ENCODE measurements around the gene SH2D4B.

The SH2D4B gene

DNA sequence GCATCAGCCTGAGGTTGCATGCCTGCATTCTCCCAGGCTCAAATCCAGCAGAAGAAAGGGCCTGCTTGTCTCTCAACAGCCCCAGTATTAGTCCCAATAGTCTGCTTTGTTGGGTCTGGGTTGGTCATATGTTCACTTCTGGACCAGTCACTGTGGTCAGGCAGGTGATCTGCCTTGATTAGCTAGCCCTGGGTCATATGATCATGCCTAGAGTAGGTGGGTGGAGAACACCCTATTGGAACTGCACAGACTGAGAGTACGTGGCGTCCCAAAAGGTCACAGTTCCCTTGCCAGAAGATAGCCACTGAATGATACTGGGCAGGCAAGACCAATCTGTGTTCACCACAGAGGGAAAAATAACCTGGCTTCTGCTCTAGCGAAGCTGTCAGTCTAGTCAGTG, 80.1 kb downstream of the SH2D4B start:
- Mint-ChIP-seq H3K4me1 (peaks cover 0 to 5% of the 10 kb centered on the region in 2 donors), H3K36me3 (no peaks in the 10 kb centered on the region), H3K9me3 (peaks cover 0 to 2% of the 10 kb centered on the region in 2 donors), H3K27me3 (no peaks in the 10 kb centered on the region), H3K4me3 (no peak overlapping the region), H3K27ac (no peak overlapping the region)
- ATAC-seq (replicated peaks) (peak in 1 of 2 donors; percentile 33), DNase-seq (no peak)

GRCh38 chr10:80619036-80619435, 81.3 kb downstream of the SH2D4B start:
- no peak overlapping the region for H3K27ac Mint-ChIP-seq
- peaks cover 0 to 5% of the 10 kb centered on the region in 2 donors for H3K4me1 Mint-ChIP-seq
- H3K4me3 Mint-ChIP-seq: no peak overlapping the region
- H3K27me3 Mint-ChIP-seq: no peaks in the 10 kb centered on the region
- no peaks in the 10 kb centered on the region for H3K36me3 Mint-ChIP-seq
- no peaks in the 10 kb centered on the region for H3K9me3 Mint-ChIP-seq
- DNase-seq: no peak
- no peak for ATAC-seq (replicated peaks)

DNA sequence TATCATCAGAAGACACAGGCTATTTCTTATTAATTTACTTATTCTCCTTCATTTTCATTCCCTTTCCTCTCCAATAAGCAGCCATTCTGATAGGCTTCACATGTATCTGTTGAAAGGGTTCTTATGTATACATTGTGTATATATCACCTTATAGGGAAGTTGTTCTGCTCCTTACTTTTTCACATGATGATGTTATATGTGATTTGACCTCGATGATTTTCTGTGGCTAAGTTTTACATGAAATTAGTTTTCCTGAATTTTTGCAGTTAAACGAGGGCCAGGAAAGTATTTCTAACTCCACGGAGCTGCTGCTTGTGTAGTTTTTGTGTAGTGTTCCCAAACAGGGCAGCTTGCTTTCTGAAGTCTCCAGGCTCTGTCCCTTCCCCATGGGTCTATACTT, 84.5 kb downstream of the SH2D4B start:
- ATAC-seq (replicated peaks) (no peak), DNase-seq (no peak)
- peaks cover 0 to 5% of the 10 kb centered on the region in 2 donors for H3K27me3 Mint-ChIP-seq
- no peak overlapping the region for H3K27ac Mint-ChIP-seq
- peaks cover 0 to 5% of the 10 kb centered on the region in 2 donors for H3K36me3 Mint-ChIP-seq
- peaks cover 0 to 5% of the 10 kb centered on the region in 2 donors for H3K9me3 Mint-ChIP-seq
- peaks cover 0 to 5% of the 10 kb centered on the region in 2 donors for H3K4me1 Mint-ChIP-seq
- H3K4me3 Mint-ChIP-seq: no peak overlapping the region

DNA sequence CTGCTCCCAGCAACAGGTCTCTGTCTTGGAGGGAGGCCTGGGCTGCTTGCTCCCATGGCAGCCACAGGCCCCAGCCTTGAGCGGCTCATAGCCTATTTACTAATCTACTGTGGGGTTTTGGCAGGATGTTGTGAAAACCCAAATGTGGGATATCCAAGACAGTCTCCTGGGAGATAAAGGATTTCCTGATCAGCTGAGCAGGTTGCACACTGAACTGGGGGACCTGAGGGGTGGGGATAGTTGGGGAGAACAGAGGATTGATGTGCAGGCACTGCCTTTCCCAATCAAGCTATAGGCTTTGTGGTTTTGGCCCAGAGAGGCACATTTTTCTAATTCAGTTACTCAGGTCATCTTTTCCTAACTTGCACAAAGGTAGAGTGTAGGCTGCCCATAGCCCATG, 92.6 kb downstream of the SH2D4B start:
- H3K4me3 Mint-ChIP-seq: no peak overlapping the region
- H3K27me3 Mint-ChIP-seq: peaks cover 0 to 5% of the 10 kb centered on the region in 2 donors
- no peak for ATAC-seq (replicated peaks)
- no peak for DNase-seq
- H3K27ac Mint-ChIP-seq: no peak overlapping the region
- peaks cover 0 to 5% of the 10 kb centered on the region in 2 donors for H3K36me3 Mint-ChIP-seq
- peaks cover 0 to 5% of the 10 kb centered on the region in 2 donors for H3K9me3 Mint-ChIP-seq
- H3K4me1 Mint-ChIP-seq: no peaks in the 10 kb centered on the region

- Mint-ChIP-seq H3K9me3 (peaks cover 0 to 2% of the 10 kb centered on the region in 2 donors), H3K27me3 (no peaks in the 10 kb centered on the region), H3K4me3 (no peak overlapping the region), H3K27ac (no peak overlapping the region), H3K4me1 (no peaks in the 10 kb centered on the region), H3K36me3 (no peaks in the 10 kb centered on the region)
- DNase-seq: no peak
- ATAC-seq (replicated peaks): no peak
Observed at GRCh38 chr10:80632742-80633141, 95.0 kb downstream of the SH2D4B start.

- H3K4me1 Mint-ChIP-seq: no peaks in the 10 kb centered on the region
- H3K9me3 Mint-ChIP-seq: peaks cover 0 to 2% of the 10 kb centered on the region in 2 donors
- H3K4me3 Mint-ChIP-seq: no peak overlapping the region
- H3K27me3 Mint-ChIP-seq: no peaks in the 10 kb centered on the region
- ATAC-seq (replicated peaks): no peak
- H3K36me3 Mint-ChIP-seq: no peaks in the 10 kb centered on the region
- H3K27ac Mint-ChIP-seq: no peak overlapping the region
- DNase-seq: no peak
Observed at GRCh38 chr10:80633383-80633860, 95.7 kb downstream of the SH2D4B start.

- Mint-ChIP-seq H3K4me3 (no peak overlapping the region), H3K27ac (no peak overlapping the region), H3K27me3 (no peaks in the 10 kb centered on the region), H3K36me3 (no peaks in the 10 kb centered on the region), H3K9me3 (peaks cover 0 to 2% of the 10 kb centered on the region in 2 donors), H3K4me1 (no peaks in the 10 kb centered on the region)
- ATAC-seq (replicated peaks) (no peak), DNase-seq (no peak)
Observed at GRCh38 chr10:80633910-80634309, 96.2 kb downstream of the SH2D4B start.

DNA sequence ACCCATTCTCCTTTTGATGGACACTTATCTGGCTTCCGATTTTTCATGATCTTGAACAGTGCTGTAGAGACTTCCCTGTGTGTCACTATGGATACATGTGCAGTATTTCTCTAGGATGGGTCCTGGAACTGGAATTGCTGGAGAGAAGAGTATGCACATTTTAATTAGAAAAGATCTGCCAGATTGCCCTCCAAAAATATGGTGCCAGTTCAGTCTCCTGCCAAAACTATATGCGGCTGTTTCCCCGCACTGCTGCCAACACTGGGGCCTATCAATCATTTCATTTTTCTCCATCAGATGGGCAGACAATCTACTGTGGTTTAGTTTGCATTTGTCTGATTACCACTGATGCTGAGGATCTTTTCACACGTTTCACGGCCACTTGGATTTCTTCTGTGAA, 105.0 kb downstream of the SH2D4B start:
- no peak for ATAC-seq (replicated peaks)
- no peak overlapping the region for H3K4me3 Mint-ChIP-seq
- H3K9me3 Mint-ChIP-seq: no peaks in the 10 kb centered on the region
- H3K27me3 Mint-ChIP-seq: peaks cover 0 to 3% of the 10 kb centered on the region in 2 donors
- no peaks in the 10 kb centered on the region for H3K4me1 Mint-ChIP-seq
- no peak overlapping the region for H3K27ac Mint-ChIP-seq
- no peak for DNase-seq
- no peaks in the 10 kb centered on the region for H3K36me3 Mint-ChIP-seq

DNA sequence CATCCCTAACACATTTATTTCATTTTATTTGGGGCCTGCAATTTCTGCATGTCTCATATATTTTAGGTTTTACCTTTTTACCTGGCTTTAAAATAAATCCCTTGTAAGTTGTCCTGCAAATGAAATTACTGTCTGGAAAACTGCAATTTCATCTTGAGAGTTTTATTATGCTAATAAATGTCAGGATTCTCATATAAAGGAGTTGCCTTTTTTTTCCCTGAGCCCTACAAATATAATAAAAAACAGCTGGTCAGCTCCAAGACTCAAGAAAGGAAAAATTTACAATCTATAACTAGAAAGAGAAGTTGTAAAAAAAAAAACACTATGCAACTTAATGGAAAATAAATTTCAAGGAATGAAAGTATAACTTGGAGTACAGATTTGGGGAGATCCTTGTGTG, 108.7 kb downstream of the SH2D4B start:
- Mint-ChIP-seq H3K27ac (no peak overlapping the region), H3K9me3 (no peaks in the 10 kb centered on the region), H3K36me3 (no peaks in the 10 kb centered on the region), H3K27me3 (peaks cover 0 to 3% of the 10 kb centered on the region in 2 donors), H3K4me1 (no peaks in the 10 kb centered on the region), H3K4me3 (no peak overlapping the region)
- ATAC-seq (replicated peaks) (no peak), DNase-seq (no peak)

GRCh38 chr10:80647173-80647833, 109.6 kb downstream of the SH2D4B start:
- ATAC-seq (replicated peaks): no peak
- H3K36me3 Mint-ChIP-seq: no peaks in the 10 kb centered on the region
- H3K4me1 Mint-ChIP-seq: no peaks in the 10 kb centered on the region
- no peak overlapping the region for H3K27ac Mint-ChIP-seq
- H3K4me3 Mint-ChIP-seq: no peak overlapping the region
- H3K27me3 Mint-ChIP-seq: peaks cover 0 to 3% of the 10 kb centered on the region in 2 donors
- H3K9me3 Mint-ChIP-seq: no peaks in the 10 kb centered on the region
- DNase-seq: no peak

- Mint-ChIP-seq H3K9me3 (no peaks in the 10 kb centered on the region), H3K36me3 (no peaks in the 10 kb centered on the region), H3K4me1 (no peaks in the 10 kb centered on the region), H3K27ac (no peak overlapping the region), H3K27me3 (peaks cover 0 to 3% of the 10 kb centered on the region in 2 donors), H3K4me3 (no peak overlapping the region)
- no peak for DNase-seq
- no peak for ATAC-seq (replicated peaks)
Observed at GRCh38 chr10:80648106-80648505, 110.4 kb downstream of the SH2D4B start.

DNA sequence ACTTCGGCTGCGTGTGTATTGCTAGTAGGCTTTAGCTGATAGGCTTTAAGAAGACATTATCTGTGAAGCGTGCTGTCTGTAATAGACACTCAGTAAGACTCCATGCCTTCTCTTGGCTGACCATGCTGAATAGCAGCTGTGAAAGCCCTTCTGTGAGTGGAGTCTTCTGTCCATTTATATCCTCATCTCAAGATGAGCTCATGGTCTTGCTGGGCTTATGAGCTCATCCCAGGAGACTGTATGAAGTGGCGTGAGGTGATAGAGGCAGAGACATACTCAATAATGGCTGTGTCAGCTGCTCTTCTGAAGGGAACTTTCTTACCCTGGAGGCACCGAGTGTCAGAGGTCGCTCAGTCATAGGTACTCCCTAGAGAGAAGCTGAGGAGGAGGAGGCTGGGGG, 111.5 kb downstream of the SH2D4B start:
- no peak for DNase-seq
- Mint-ChIP-seq H3K36me3 (peaks cover 0 to 2% of the 10 kb centered on the region in 2 donors), H3K4me3 (no peak overlapping the region), H3K27me3 (peaks cover 0 to 3% of the 10 kb centered on the region in 2 donors), H3K9me3 (peaks cover 3 to 7% of the 10 kb centered on the region in 2 donors), H3K27ac (no peak overlapping the region), H3K4me1 (no peaks in the 10 kb centered on the region)
- ATAC-seq (replicated peaks): no peak

GRCh38 chr10:80655898-80656297, 118.2 kb downstream of the SH2D4B start:
- no peak for ATAC-seq (replicated peaks)

DNA sequence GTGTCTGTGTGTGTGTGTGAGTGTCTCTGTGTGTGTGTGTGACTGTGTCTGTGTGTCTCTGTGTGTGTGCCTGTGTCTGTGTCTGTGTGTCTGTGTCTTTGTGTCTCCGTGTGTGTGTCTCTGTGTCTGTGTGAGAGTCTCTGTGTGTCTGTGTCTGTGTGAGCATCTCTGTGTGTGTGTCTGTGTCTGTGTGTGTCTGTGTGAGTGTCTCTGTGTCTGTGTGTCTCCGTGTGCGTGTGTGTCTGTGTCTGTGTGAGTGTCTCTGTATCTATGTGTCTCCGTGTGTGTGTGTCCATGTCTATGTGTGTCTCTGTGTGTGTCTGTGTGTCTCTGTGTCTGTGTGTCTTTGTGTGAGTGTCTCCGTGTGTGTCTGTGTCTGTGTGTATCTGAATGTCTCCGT, 120.4 kb downstream of the SH2D4B start:
- H3K9me3 Mint-ChIP-seq: peaks cover 3 to 7% of the 10 kb centered on the region in 2 donors
- ATAC-seq (replicated peaks): no peak
- H3K4me1 Mint-ChIP-seq: peaks cover 1 to 14% of the 10 kb centered on the region in 2 donors
- no peak overlapping the region for H3K4me3 Mint-ChIP-seq
- H3K36me3 Mint-ChIP-seq: peaks cover 0 to 2% of the 10 kb centered on the region in 2 donors
- DNase-seq: no peak
- H3K27ac Mint-ChIP-seq: no peak overlapping the region
- H3K27me3 Mint-ChIP-seq: peaks cover 6 to 7% of the 10 kb centered on the region in 2 donors

More at GRCh38 chr10:80655898-80656297, 118.2 kb downstream of the SH2D4B start:
- Mint-ChIP-seq H3K36me3 (peaks cover 0 to 2% of the 10 kb centered on the region in 2 donors), H3K4me1 (peaks cover 1 to 7% of the 10 kb centered on the region in 2 donors), H3K27ac (no peak overlapping the region), H3K27me3 (no peaks in the 10 kb centered on the region), H3K9me3 (peaks cover 3 to 7% of the 10 kb centered on the region in 2 donors), H3K4me3 (no peak overlapping the region)
- no peak for DNase-seq

- Mint-ChIP-seq H3K4me3 (no peak overlapping the region), H3K27me3 (peaks cover 11 to 12% of the 10 kb centered on the region in 2 donors), H3K27ac (no peak overlapping the region), H3K4me1 (peaks cover 1 to 14% of the 10 kb centered on the region in 2 donors), H3K36me3 (no peaks in the 10 kb centered on the region), H3K9me3 (no peaks in the 10 kb centered on the region)
- ATAC-seq (replicated peaks): no peak
- DNase-seq: no peak
Observed at GRCh38 chr10:80659289-80659688, 121.6 kb downstream of the SH2D4B start.
